HG02610 (cell line): ENCODE results near the gene OR4A5.
"Not testable (repeated sequence)": the region's sequence is repeated elsewhere in the genome, so short reads cannot be mapped to it uniquely, and the experiment has no call there.

Experiments
- ATAC-seq: cut with Tn5 transposase; IDR thresholded peaks from one replicate; pipeline ENCODE4 v1.9.1; 2021; ENCODE audit warnings: mild to moderate bottlenecking, moderate library complexity; ENCODE audit not compliant: unreplicated experiment

The OR4A5 gene

GRCh38 chr11:54706532-54706931 lies at the start of gene OR4A5:
OR4A5 (plus strand) TSS chr11:54706832; CDS start chr11:54706885, 53 bp downstream.
- ATAC-seq = not testable (repeated sequence)

GRCh38 chr11:54720094-54720493 lies 13.5 kb downstream of the OR4A5 start:
- not testable (repeated sequence) for ATAC-seq
